ENCODE data around the gene FUZ.

The FUZ gene

DNA sequence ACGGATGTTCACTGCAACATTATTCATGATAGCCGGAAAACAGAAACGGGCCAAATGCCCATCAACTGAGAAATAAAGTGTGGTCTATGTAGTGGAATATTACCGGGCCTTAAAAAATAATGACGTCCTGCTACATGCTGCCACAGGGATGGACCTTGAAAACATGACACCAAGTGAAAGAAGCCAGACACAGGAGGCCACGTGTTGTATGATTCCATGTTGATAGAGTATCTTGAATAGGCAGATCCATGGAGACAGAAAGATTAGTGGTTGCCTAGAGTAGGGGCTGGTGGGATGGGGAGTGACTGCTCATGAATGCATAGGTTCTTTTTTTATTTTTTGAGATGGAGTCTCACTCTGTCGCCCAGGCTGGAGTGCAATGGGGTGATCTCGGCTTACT is 42.6 kb downstream of the FUZ start:
- peaks cover 15% of the 10 kb centered on the region for H3K79me1 ChIP-seq (ENCODE audit: low read length)
- no peak overlapping the region for H3K4me3 ChIP-seq (ENCODE audit: low read depth, low read length)
- H4K12ac ChIP-seq (ENCODE audit: low read depth, low read length): no peak overlapping the region
- no peak overlapping the region for H2BK120ac ChIP-seq (ENCODE audit: insufficient read depth, low read length, poor library complexity)
- no peak overlapping the region for H3K4ac ChIP-seq (ENCODE audit: low read depth, low read length)
- no peak overlapping the region for H2AK5ac ChIP-seq (ENCODE audit: low read length)
- no peak overlapping the region for H2BK5ac ChIP-seq (ENCODE audit: low read depth, low read length, poor library complexity)
- whole genome bisulfite sequencing (ENCODE audit: extremely low coverage, insufficient coverage, insufficient read length): no CpG with 5 or more reads among the region's 8 CpGs
- peaks cover 11% of the 10 kb centered on the region for H3K79me2 ChIP-seq (ENCODE audit: control insufficient read depth, insufficient read depth, low read length, poor library complexity)
- no peak overlapping the region for H2AFZ ChIP-seq (ENCODE audit: insufficient read depth, low read length, poor library complexity)
- H2BK12ac ChIP-seq (ENCODE audit: low read length): no peak overlapping the region
- H3K9me3 ChIP-seq (ENCODE audit: insufficient read depth, low read depth, low read length): no peaks in the 10 kb centered on the region
- no peak overlapping the region for H3K27ac ChIP-seq (ENCODE audit: low read depth, low read length)
- H3K18ac ChIP-seq (ENCODE audit: low read length): no peak overlapping the region
- no peak overlapping the region for H4K8ac ChIP-seq (ENCODE audit: low read depth, low read length)
- no peak overlapping the region for H3K14ac ChIP-seq (ENCODE audit: low read length)
- H3K23ac ChIP-seq (ENCODE audit: low read length): no peak overlapping the region
- peaks cover 17 to 19% of the 10 kb centered on the region in 2 experiments for H3K4me1 ChIP-seq (ENCODE audit: control insufficient read depth in 1 of 2, insufficient read depth in 2 of 2, low read length in 2 of 2)
- H4K91ac ChIP-seq (ENCODE audit: low read depth, low read length): no peak overlapping the region
- no peaks in the 10 kb centered on the region for H3K27me3 ChIP-seq (ENCODE audit: insufficient read depth, low read length)
- H3K36me3 ChIP-seq (ENCODE audit: control insufficient read depth in 1 of 2, insufficient read depth in 2 of 2, low read length in 2 of 2): peaks cover 13 to 17% of the 10 kb centered on the region in 2 experiments
- H3K4me2 ChIP-seq (ENCODE audit: low read length): no peak overlapping the region
- no peak for DNase-seq
- H3K9ac ChIP-seq (ENCODE audit: low read length): no peak overlapping the region

DNA sequence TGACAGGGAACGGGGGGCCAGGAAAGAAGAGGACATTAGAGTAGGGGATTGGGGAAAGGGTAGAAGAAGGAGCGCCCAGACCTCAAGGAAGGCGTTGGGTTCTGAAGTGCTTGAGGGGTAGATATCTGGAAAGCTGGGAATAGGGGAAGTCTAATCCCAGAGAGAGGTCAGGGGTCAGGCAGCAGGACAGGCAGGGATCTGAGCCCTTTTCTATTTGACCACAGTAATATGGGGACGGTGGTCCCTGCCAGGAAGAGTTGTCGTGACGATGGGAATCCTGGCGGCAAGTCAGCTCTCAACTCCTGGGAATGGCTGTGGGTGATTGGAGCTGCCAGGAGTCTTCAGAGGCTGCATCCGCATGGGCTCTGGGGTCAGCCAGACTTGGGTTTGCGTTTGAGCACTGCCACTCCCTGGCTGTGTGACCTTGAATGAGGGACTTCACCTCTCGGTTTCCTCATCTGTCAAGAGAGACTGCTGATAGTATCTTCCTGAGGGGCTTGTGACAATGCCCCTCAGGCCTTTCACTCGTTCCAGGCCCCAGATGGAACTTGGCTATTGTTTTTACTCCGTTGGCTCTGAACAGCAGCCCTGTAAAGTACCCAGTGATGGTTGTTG is 45.0 kb downstream of the FUZ start:
- Histone ChIP-seq H4K91ac (ENCODE audit: low read depth, low read length) (no peak overlapping the region), H3K4me1 (ENCODE audit: control insufficient read depth in 1 of 2, insufficient read depth in 2 of 2, low read length in 2 of 2) (peaks cover 16% of the 10 kb centered on the region in 2 experiments), H3K36me3 (ENCODE audit: control insufficient read depth in 1 of 2, insufficient read depth in 2 of 2, low read length in 2 of 2) (peaks cover 6 to 8% of the 10 kb centered on the region in 2 experiments), H3K23ac (ENCODE audit: low read length) (no peak overlapping the region), H3K9me3 (ENCODE audit: insufficient read depth, low read depth, low read length) (no peaks in the 10 kb centered on the region), H4K8ac (ENCODE audit: low read depth, low read length) (peak overlapping the region; percentile 51), H3K18ac (ENCODE audit: low read length) (no peak overlapping the region), H3K79me2 (ENCODE audit: control insufficient read depth, insufficient read depth, low read length, poor library complexity) (peaks cover 11% of the 10 kb centered on the region), H2BK5ac (ENCODE audit: low read depth, low read length, poor library complexity) (no peak overlapping the region), H2BK120ac (ENCODE audit: insufficient read depth, low read length, poor library complexity) (no peak overlapping the region), H4K12ac (ENCODE audit: low read depth, low read length) (no peak overlapping the region), H2AFZ (ENCODE audit: insufficient read depth, low read length, poor library complexity) (no peak overlapping the region), H3K4me2 (ENCODE audit: low read length) (peak overlapping the region; percentile 82), H3K27ac (ENCODE audit: low read depth, low read length) (no peak overlapping the region), H3K4ac (ENCODE audit: low read depth, low read length) (peak overlapping the region; percentile 71), H2AK5ac (ENCODE audit: low read length) (no peak overlapping the region), H3K4me3 (ENCODE audit: low read depth, low read length) (no peak overlapping the region), H2BK12ac (ENCODE audit: low read length) (no peak overlapping the region), H3K27me3 (ENCODE audit: insufficient read depth, low read length) (no peaks in the 10 kb centered on the region), H3K14ac (ENCODE audit: low read length) (no peak overlapping the region), H3K79me1 (ENCODE audit: low read length) (peaks cover 15% of the 10 kb centered on the region), H3K9ac (ENCODE audit: low read length) (no peak overlapping the region)
- no peak for DNase-seq
- WGBS (ENCODE audit: extremely low coverage, insufficient coverage, insufficient read length): no CpG with 5 or more reads among the region's 12 CpGs

DNA sequence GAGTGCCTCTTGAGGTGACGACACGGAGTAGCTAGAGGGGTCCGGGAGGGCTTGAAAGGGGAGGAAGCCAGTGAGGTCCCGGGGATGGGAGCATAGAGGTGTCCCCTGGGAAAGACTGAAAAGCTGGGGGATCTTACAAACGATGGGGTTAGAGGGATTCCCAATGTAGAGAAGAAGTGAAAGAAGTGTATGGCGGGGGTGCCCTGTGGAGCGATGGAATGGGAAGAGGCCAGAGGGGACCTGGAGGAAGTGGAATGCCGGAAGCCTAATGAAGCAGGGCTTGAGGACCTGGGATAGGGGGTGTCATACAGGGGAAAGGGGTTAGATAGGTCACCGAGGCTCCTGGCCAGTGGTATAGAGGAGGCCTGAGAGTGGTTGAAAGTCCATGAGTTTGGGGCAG is 45.7 kb downstream of the FUZ start:
- Histone ChIP-seq H3K27ac (ENCODE audit: low read depth, low read length) (peak overlapping the region; percentile 29), H3K36me3 (ENCODE audit: control insufficient read depth in 1 of 2, insufficient read depth in 2 of 2, low read length in 2 of 2) (peaks cover 3 to 4% of the 10 kb centered on the region in 2 experiments), H3K27me3 (ENCODE audit: insufficient read depth, low read length) (no peaks in the 10 kb centered on the region), H3K79me1 (ENCODE audit: low read length) (peaks cover 15% of the 10 kb centered on the region), H2BK12ac (ENCODE audit: low read length) (no peak overlapping the region), H4K12ac (ENCODE audit: low read depth, low read length) (no peak overlapping the region), H2AFZ (ENCODE audit: insufficient read depth, low read length, poor library complexity) (no peak overlapping the region), H3K79me2 (ENCODE audit: control insufficient read depth, insufficient read depth, low read length, poor library complexity) (peaks cover 11% of the 10 kb centered on the region), H3K4me2 (ENCODE audit: low read length) (peak overlapping the region; percentile 82), H3K14ac (ENCODE audit: low read length) (peak overlapping the region; percentile 92), H3K18ac (ENCODE audit: low read length) (peak overlapping the region; percentile 67), H3K4me1 (ENCODE audit: control insufficient read depth in 1 of 2, insufficient read depth in 2 of 2, low read length in 2 of 2) (peaks cover 11 to 12% of the 10 kb centered on the region in 2 experiments), H3K4ac (ENCODE audit: low read depth, low read length) (peak overlapping the region; percentile 71), H2BK5ac (ENCODE audit: low read depth, low read length, poor library complexity) (peak overlapping the region; percentile 11), H4K8ac (ENCODE audit: low read depth, low read length) (peak overlapping the region; percentile 51), H2AK5ac (ENCODE audit: low read length) (peak overlapping the region; percentile 4), H2BK120ac (ENCODE audit: insufficient read depth, low read length, poor library complexity) (no peak overlapping the region), H3K9ac (ENCODE audit: low read length) (peak overlapping the region; percentile 97), H3K23ac (ENCODE audit: low read length) (no peak overlapping the region), H3K4me3 (ENCODE audit: low read depth, low read length) (peak overlapping the region; percentile 99), H3K9me3 (ENCODE audit: insufficient read depth, low read depth, low read length) (no peaks in the 10 kb centered on the region), H4K91ac (ENCODE audit: low read depth, low read length) (peak overlapping the region; percentile 75)
- no CpG with 5 or more reads among the region's 9 CpGs for WGBS (ENCODE audit: extremely low coverage, insufficient coverage, insufficient read length)
- DNase-seq: no peak

GRCh38 chr19:49766930-49767299 is 46.2 kb downstream of the FUZ start, which contains the start of gene AP2A1:
TSS of gene AP2A1 (plus strand) at chr19:49767001. CDS start at chr19:49767134, 133 bp downstream.
- WGBS (ENCODE audit: extremely low coverage, insufficient coverage, insufficient read length): no CpG with 5 or more reads among the region's 38 CpGs

More at GRCh38 chr19:49766930-49767299, 46.2 kb downstream of the FUZ start, which contains the start of gene AP2A1:
- Histone ChIP-seq H3K27ac (ENCODE audit: low read depth, low read length) (peak within 1 kb of the TSS; percentile 99), H3K9me3 (ENCODE audit: insufficient read depth, low read depth, low read length) (peaks cover under 1% of the 10 kb centered on the region), H3K4me3 (ENCODE audit: low read depth, low read length) (peak within 1 kb of the TSS; percentile 99), H2AK5ac (ENCODE audit: low read length) (peak within 1 kb of the TSS; percentile 42), H3K4me2 (ENCODE audit: low read length) (peak within 1 kb of the TSS; percentile 82), H4K8ac (ENCODE audit: low read depth, low read length) (peak within 1 kb of the TSS; percentile 83), H3K4ac (ENCODE audit: low read depth, low read length) (peak within 1 kb of the TSS; percentile 80), H2BK120ac (ENCODE audit: insufficient read depth, low read length, poor library complexity) (peak within 1 kb of the TSS; percentile 62), H3K79me1 (ENCODE audit: low read length) (peaks cover 16% of the 10 kb centered on the region), H2BK12ac (ENCODE audit: low read length) (no peak within 1 kb of the TSS), H4K12ac (ENCODE audit: low read depth, low read length) (peak within 1 kb of the TSS; percentile 78), H3K18ac (ENCODE audit: low read length) (peak within 1 kb of the TSS; percentile 80), H3K23ac (ENCODE audit: low read length) (no peak within 1 kb of the TSS), H2BK5ac (ENCODE audit: low read depth, low read length, poor library complexity) (peak within 1 kb of the TSS; percentile 93), H2AFZ (ENCODE audit: insufficient read depth, low read length, poor library complexity) (peak within 1 kb of the TSS; percentile 88), H3K4me1 (ENCODE audit: control insufficient read depth in 1 of 2, insufficient read depth in 2 of 2, low read length in 2 of 2) (peaks cover 11 to 13% of the 10 kb centered on the region in 2 experiments), H4K91ac (ENCODE audit: low read depth, low read length) (peak within 1 kb of the TSS; percentile 94), H3K36me3 (ENCODE audit: control insufficient read depth in 1 of 2, insufficient read depth in 2 of 2, low read length in 2 of 2) (peaks cover 3 to 4% of the 10 kb centered on the region in 2 experiments), H3K14ac (ENCODE audit: low read length) (peak within 1 kb of the TSS; percentile 92), H3K79me2 (ENCODE audit: control insufficient read depth, insufficient read depth, low read length, poor library complexity) (peaks cover 11% of the 10 kb centered on the region), H3K27me3 (ENCODE audit: insufficient read depth, low read length) (no peaks in the 10 kb centered on the region), H3K9ac (ENCODE audit: low read length) (peak within 1 kb of the TSS; percentile 97)
- no peak for DNase-seq

Measured in trophoblast cell (in vitro differentiated cells and primary cell).